H1 (cell line): ENCODE data around the gene ANAPC13. TPM values are rescaled to one million over a fixed set of nuclear protein-coding genes. Genes with fewer than 3 reads are reported as not detected.

Experiments
- CTCF ChIA-PET: fragments of 300-600 bp; sonication (Branson Sonifier 250); formaldehyde crosslinking; loops from one replicate; lab custom pipeline; 2021; ENCODE audit not compliant: partially characterized antibody; lab: Charles Lee
- POLR2A ChIA-PET: fragments of 300-600 bp; sonication (Branson Sonifier 250); formaldehyde crosslinking; loops from one replicate; lab custom pipeline; 2021; ENCODE audit warnings: inconsistent platforms; ENCODE audit not compliant: partially characterized antibody; lab: Charles Lee
- DNase-seq, 2 experiments: peaks; one replicate each; pipeline versions ENCODE4 v3.0.0 to v3.0.0-alpha.2; 2010 to 2022; ENCODE audit warnings: low spot score in 2 of 2, low read depth in 1 of 2, mixed read lengths in 1 of 2
- FAIRE-seq: peaks from 2 replicates; lab custom pipeline; 2011; peaks lifted over from hg19 to GRCh38; lab: Jason Lieb, UNC
- H2AFZ ChIP-seq: 2 replicates; pipeline ENCODE4 v1.8.1; 2012; ENCODE audit warnings: low read length, inconsistent platforms
- H2AK5ac ChIP-seq: 2 replicates; pipeline ENCODE4 v1.6.1; 2013; ENCODE audit warnings: low read depth, low read length
- H2BK120ac ChIP-seq: replicated peaks from 2 replicates; pipeline ENCODE3; 2013; ENCODE audit warnings: low read depth, low read length, inconsistent platforms
- H2BK12ac ChIP-seq: 2 replicates; pipeline ENCODE4 v1.6.1; 2013; ENCODE audit warnings: low read depth, low read length
- H2BK15ac ChIP-seq: 2 replicates; pipeline ENCODE4 v1.6.1; 2013; ENCODE audit warnings: low read length
- H2BK20ac ChIP-seq: 2 replicates; pipeline ENCODE4 v1.6.1; 2013; ENCODE audit warnings: low read length
- H2BK5ac ChIP-seq: 2 replicates; pipeline ENCODE4 v1.6.1; 2013; ENCODE audit warnings: low read depth, low read length
- H3K14ac ChIP-seq: 2 replicates; pipeline ENCODE4 v1.6.1; 2013; ENCODE audit warnings: inconsistent platforms; ENCODE audit not compliant: insufficient read length
- H3K18ac ChIP-seq: 2 replicates; pipeline ENCODE4 v1.6.1; 2013; ENCODE audit warnings: low read length; ENCODE audit errors: extremely low read depth
- H3K23ac ChIP-seq: 2 replicates; pipeline ENCODE4 v1.6.1; 2013; ENCODE audit warnings: inconsistent platforms; ENCODE audit not compliant: insufficient read length
- H3K23me2 ChIP-seq: 2 replicates; pipeline ENCODE4 v1.6.1; 2013; ENCODE audit warnings: low read depth, low read length
- H3K27ac ChIP-seq: 2 replicates; pipeline ENCODE4 v1.6.1; 2011; ENCODE audit warnings: low read depth, low read length, inconsistent platforms
- H3K27me3 ChIP-seq, 4 experiments: replicated peaks in 1 of 4; 1 replicate in 1 of 4; 2 replicates in 3 of 4; pipeline versions ENCODE4 v1.6.1 to v1.8.1; 2011 to 2013; ENCODE audit warnings: low read length in 3 of 4, mild to moderate bottlenecking in 3 of 4, inconsistent platforms in 2 of 4, mixed read lengths in 2 of 4, moderate library complexity in 1 of 4; ENCODE audit not compliant: control insufficient read depth in 3 of 4, insufficient read depth in 3 of 4; ENCODE audit errors: extremely low read depth in 1 of 4
- H3K36me3 ChIP-seq, 4 experiments: 2 replicates each; pipeline versions ENCODE4 v1.6.1 to v1.8.1; 2011 to 2013; ENCODE audit warnings: mild to moderate bottlenecking in 4 of 4, low read length in 3 of 4, moderate library complexity in 2 of 4, control low read depth in 1 of 4, inconsistent platforms in 1 of 4; ENCODE audit not compliant: insufficient read depth in 4 of 4, control insufficient read depth in 2 of 4
- H3K4ac ChIP-seq: replicated peaks from 2 replicates; pipeline ENCODE3; 2013; ENCODE audit warnings: low read length, low read depth, mixed read lengths, inconsistent platforms; ENCODE audit not compliant: insufficient read length
- H3K4me1 ChIP-seq, 4 experiments: replicated peaks in 1 of 4; 1 replicate in 1 of 4; 2 replicates in 3 of 4; pipeline versions ENCODE4 v1.6.1 to v1.8.1; 2011 to 2013; ENCODE audit warnings: low read length in 3 of 4, inconsistent platforms in 2 of 4, mixed read lengths in 1 of 4; ENCODE audit not compliant: insufficient read depth in 4 of 4, control insufficient read depth in 3 of 4
- H3K4me2 ChIP-seq, 2 experiments: 2 replicates each; pipeline versions ENCODE4 v1.6.1 to v1.8.1; 2011 to 2013; ENCODE audit warnings: low read depth in 2 of 2, low read length in 2 of 2, control low read depth in 1 of 2, inconsistent platforms in 1 of 2, mild to moderate bottlenecking in 1 of 2; ENCODE audit not compliant: insufficient read depth in 1 of 2
- H3K4me3 ChIP-seq, 4 experiments: fragments of 200-600, 300-600 bp in 1 of 4; sonication (generic), shearing (Covaris generic), sonication (Bioruptor Twin) in 1 of 4; 2 replicates each; pipeline versions ENCODE4 v1.5.1 to v1.8.1; 2011 to 2016; ENCODE audit warnings: low read length in 4 of 4, low read depth in 3 of 4, control low read depth in 2 of 4, inconsistent platforms in 2 of 4, mild to moderate bottlenecking in 2 of 4, mixed read lengths in 1 of 4, moderate library complexity in 1 of 4; ENCODE audit not compliant: insufficient read depth in 2 of 4; ENCODE audit errors: extremely low read depth in 1 of 4
- H3K56ac ChIP-seq: replicated peaks from 2 replicates; pipeline ENCODE3; 2013; ENCODE audit warnings: low read depth, mild to moderate bottlenecking, mixed read lengths, low read length, inconsistent platforms; ENCODE audit not compliant: insufficient read length
- H3K79me1 ChIP-seq: 2 replicates; pipeline ENCODE4 v1.6.1; 2013; ENCODE audit warnings: low read depth, low read length, control low read depth
- H3K79me2 ChIP-seq, 2 experiments: 2 replicates each; pipeline versions ENCODE4 v1.6.1 to v1.8.1; 2012 to 2013; ENCODE audit warnings: low read length in 2 of 2, mild to moderate bottlenecking in 2 of 2, inconsistent platforms in 1 of 2; ENCODE audit not compliant: insufficient read depth in 2 of 2, control insufficient read depth in 1 of 2
- H3K9ac ChIP-seq, 4 experiments: replicated peaks in 1 of 4; 1 replicate in 1 of 4; 2 replicates in 3 of 4; pipeline versions ENCODE4 v1.6.1 to v1.8.1; 2011 to 2013; ENCODE audit warnings: low read depth in 3 of 4, low read length in 3 of 4, control low read depth in 2 of 4, mild to moderate bottlenecking in 2 of 4, moderate library complexity in 2 of 4, inconsistent platforms in 1 of 4; ENCODE audit errors: extremely low read depth in 1 of 4
- H3K9me3 ChIP-seq, 2 experiments: 2 replicates each; pipeline versions ENCODE4 v1.6.1 to v1.8.1; 2012 to 2013; ENCODE audit warnings: mild to moderate bottlenecking in 2 of 2, moderate library complexity in 2 of 2, control low read depth in 1 of 2, inconsistent platforms in 1 of 2, low read depth in 1 of 2, low read length in 1 of 2, mixed read lengths in 1 of 2; ENCODE audit not compliant: insufficient read depth in 2 of 2
- H4K20me1 ChIP-seq, 2 experiments: replicated peaks in 1 of 2; 2 replicates each; pipeline versions ENCODE3 to v1.8.1; 2011 to 2013; ENCODE audit warnings: inconsistent platforms in 2 of 2, low read length in 2 of 2, mild to moderate bottlenecking in 1 of 2; ENCODE audit not compliant: insufficient read depth in 2 of 2, control insufficient read depth in 1 of 2
- H4K5ac ChIP-seq: 2 replicates; pipeline ENCODE4 v1.6.1; 2013; ENCODE audit warnings: low read length, low read depth, mixed read lengths, inconsistent platforms; ENCODE audit not compliant: insufficient read length
- H4K8ac ChIP-seq: 2 replicates; pipeline ENCODE4 v1.8.0; 2013; ENCODE audit warnings: mild to moderate bottlenecking, moderate library complexity, low read length, inconsistent platforms; ENCODE audit not compliant: insufficient read depth; ENCODE audit errors: extremely low read depth
- H4K91ac ChIP-seq: replicated peaks from 2 replicates; pipeline ENCODE3; 2013; ENCODE audit warnings: low read length, mixed read lengths, inconsistent platforms; ENCODE audit not compliant: insufficient read length
- TEAD4 ChIP-seq: IDR thresholded peaks from 2 replicates; pipeline ENCODE4 v1.6.1; 2012; ENCODE audit warnings: low read depth, low read length, inconsistent platforms, mixed read lengths
- WGBS, 2 experiments: shearing (Covaris generic) in 1 of 2; methylation state at CpG; one replicate each; pipeline versions ENCODE4 v1.1.6 to v1.1.7; 2013 to 2015; ENCODE audit warnings: low lambda C conversion rate in 2 of 2, mixed read lengths in 2 of 2, inconsistent platforms in 1 of 2, low coverage in 1 of 2, missing lambda C conversion rate in 1 of 2; ENCODE audit not compliant: insufficient replicate concordance in 2 of 2, insufficient coverage in 1 of 2, insufficient read length in 1 of 2; ENCODE audit errors: extremely low coverage in 1 of 2, missing lambda C conversion rate in 1 of 2; 5-methylcytosine and 5-hydroxymethylcytosine counted together
- polyA plus RNA-seq, 7 experiments: library from polyadenylated mRNA; depleted of rRNA in 3 of 7; stranded (reverse) in 5 of 7; unstranded in 2 of 7; fragments of >200 nt in 5 of 7; fragments of 200-250 nt in 2 of 7; gene quantifications; 1 replicate in 5 of 7; 2 replicates in 1 of 7; 4 replicates in 1 of 7; pipeline versions ENCODE4 v1.2.1 to v1.2.3, GENCODE V29; 2011 to 2013; ENCODE audit warnings: missing spikeins in 2 of 7, mixed read lengths in 2 of 7
- total RNA-seq: library from RNA; stranded (reverse); fragmentation: NEBNext Ultra II Directional; extraction: Animal tissue kit (Norgen Biotek cat#: 25700); gene quantifications from 2 replicates; pipeline ENCODE4 v1.2.1, GENCODE V29; 2021

Gene ANAPC13
- total and polyA plus RNA-seq, 2 of the 8 experiments (the other 6 are each of a cell fraction or from before 2014, with no cell fraction given) = 33.3 to 34.0 TPM

- FAIRE-seq = no peak
- Histone ChIP-seq H2AFZ (no peak overlapping the region), H4K8ac (no peak overlapping the region), H4K20me1 (peaks cover 0 to 2% of the 10 kb centered on the region in 2 experiments), H3K27ac (no peak overlapping the region), H3K23me2 (no peaks in the 10 kb centered on the region), H2BK15ac (no peak overlapping the region), H3K4me3 (no peak overlapping the region), H2BK20ac (no peak overlapping the region), H2BK12ac (no peak overlapping the region), H3K18ac (no peak overlapping the region), H3K9me3 (no peaks in the 10 kb centered on the region), H4K91ac (no peak overlapping the region), H4K5ac (no peak overlapping the region), H3K23ac (no peak overlapping the region), H3K79me1 (no peaks in the 10 kb centered on the region), H3K14ac (no peak overlapping the region), H2AK5ac (no peak overlapping the region), H3K36me3 (peaks cover 10 to 45% (median 29%) of the 10 kb centered on the region in 4 experiments), H3K4me1 (peaks cover 0 to 3% (median 1%) of the 10 kb centered on the region in 4 experiments; a peak in 3 of 7 replicates), H3K9ac (no peak overlapping the region), H3K56ac (no peak overlapping the region), H3K4me2 (no peak overlapping the region), H3K4ac (no peak overlapping the region), H3K79me2 (no peaks in the 10 kb centered on the region), H3K27me3 (no peaks in the 10 kb centered on the region), H2BK5ac (no peak overlapping the region), H2BK120ac (no peak overlapping the region)
- ChIA-PET CTCF (interaction anchor here (0.7 to 11.3 kb wide), 19 partner anchors 9 to 264 kb away, joined by 3 to 138 read pairs (median 4); no protein-coding TSS in a partner anchor), POLR2A (interaction anchor here (1.0 to 4.7 kb wide), 9 partner anchors 8 to 226 kb away, joined by 3 to 24 read pairs (median 7); partner anchors contain the start of genes AMOTL2, ANAPC13, CEP63 and RYK)
- WGBS, 2 experiments = 96% methylated on average over 6 of the region's 6 CpGs; no CpG with 5 or more reads in 1 of the 2 experiments
- no peak for TF ChIP-seq TEAD4
- DNase-seq = no peak
Observed at GRCh38 chr3:134477002-134477401, 8.8 kb downstream of the ANAPC13 start.
